HG02798 (cell line): Measurements from ENCODE around the gene GPRC5A.

Source experiments
- ATAC-seq: cut with Tn5 transposase; IDR thresholded peaks from one replicate; pipeline ENCODE4 v1.9.1; 2021; ENCODE audit warnings: mild to moderate bottlenecking; ENCODE audit not compliant: unreplicated experiment, poor library complexity

GPRC5A gene

GRCh38 chr12:12908252-12908651, 16.9 kb downstream of the GPRC5A start:
- ATAC-seq: no peak

GRCh38 chr12:12908711-12909110, 17.3 kb downstream of the GPRC5A start:
- ATAC-seq: no peak

GRCh38 chr12:12909228-12909994, 18.0 kb downstream of the GPRC5A start:
- no peak for ATAC-seq

GRCh38 chr12:12909995-12910420, 18.6 kb downstream of the GPRC5A start:
- no peak for ATAC-seq

- no peak for ATAC-seq
These were observed 21.3 kb downstream of the GPRC5A start for GRCh38 chr12:12912711-12913110.

GRCh38 chr12:12915656-12916055, 24.3 kb downstream of the GPRC5A start:
- ATAC-seq: no peak

GRCh38 chr12:12916135-12916944, 25.0 kb downstream of the GPRC5A start:
- peak; percentile 96 for ATAC-seq

- no peak for ATAC-seq
These were observed 26.2 kb downstream of the GPRC5A start for GRCh38 chr12:12917517-12917916.

GRCh38 chr12:12918781-12919389, 27.5 kb downstream of the GPRC5A start:
- no peak for ATAC-seq

- no peak for ATAC-seq
These were observed 28.5 kb downstream of the GPRC5A start for GRCh38 chr12:12919666-12920435.

- no peak for ATAC-seq
These were observed 30.8 kb downstream of the GPRC5A start for GRCh38 chr12:12922191-12922616.

- ATAC-seq: no peak
These were observed 31.6 kb downstream of the GPRC5A start for GRCh38 chr12:12922978-12923377.

- ATAC-seq: no peak
These were observed 32.8 kb downstream of the GPRC5A start for GRCh38 chr12:12924169-12924568.

- no peak for ATAC-seq
These were observed 34.0 kb downstream of the GPRC5A start for GRCh38 chr12:12925388-12925787.

GRCh38 chr12:12926571-12927071, 35.3 kb downstream of the GPRC5A start:
- no peak for ATAC-seq

GRCh38 chr12:12927211-12928079, 36.1 kb downstream of the GPRC5A start:
- ATAC-seq: peak; percentile 81

- ATAC-seq: no peak
These were observed 38.3 kb downstream of the GPRC5A start for GRCh38 chr12:12929696-12930095.

- no peak for ATAC-seq
These were observed 39.4 kb downstream of the GPRC5A start for GRCh38 chr12:12930633-12931219.

GRCh38 chr12:12933742-12934141, 42.4 kb downstream of the GPRC5A start:
- no peak for ATAC-seq
